ENCODE data around the gene HOXA7. TPM values are rescaled to one million over a fixed set of nuclear protein-coding genes. Genes with fewer than 3 reads are reported as not detected.

Gene HOXA7
- total RNA-seq, 2 experiments from 2014 or later: not detected

- no peak for TF ChIP-seq CTCF (IDR thresholded peaks at IDR 0.05)
- peaks cover 35% of the 10 kb centered on the region for H3K4me1 Mint-ChIP-seq (ENCODE audit: low read depth)
- H3K9me3 Mint-ChIP-seq: no peaks in the 10 kb centered on the region
- DNase-seq (peak; percentile 55), ATAC-seq (peak; percentile 37)
- no peaks in the 10 kb centered on the region for H3K36me3 Mint-ChIP-seq (ENCODE audit: low read depth)
- ChIA-PET CTCF (interaction anchor here (1.2 to 3.7 kb wide), 5 partner anchors 8 to 23 kb away, joined by 5 to 28 read pairs (median 7); no protein-coding TSS in a partner anchor), POLR2A (interaction anchor here (1.7 kb wide), 1 partner anchor 15 kb away, joined by 5 read pairs; no protein-coding TSS in a partner anchor)
- H3K27me3 Mint-ChIP-seq: peaks cover 70% of the 10 kb centered on the region
- H3K4me3 Mint-ChIP-seq: peak overlapping the region; percentile 59
- intact Hi-C loops (cut with micrococcal nuclease): no loop called here
- H3K27ac Mint-ChIP-seq: peak overlapping the region; percentile 57
Measured at GRCh38 chr7:27184337-27185012, 28.0 kb upstream of the HOXA7 start.

- H3K27ac Mint-ChIP-seq: no peak overlapping the region
Measured at GRCh38 chr7:27183682-27184336, 27.3 kb upstream of the HOXA7 start.

GRCh38 chr7:27182861-27183681, 26.6 kb upstream of the HOXA7 start:
- ChIA-PET CTCF (interaction anchor here (1.2 to 2.3 kb wide), 8 partner anchors 9 to 24 kb away, joined by 3 to 9 read pairs (median 6); no protein-coding TSS in a partner anchor), POLR2A (no interaction called here)
- ATAC-seq: no peak
- peaks cover 69% of the 10 kb centered on the region for H3K27me3 Mint-ChIP-seq
- no peaks in the 10 kb centered on the region for H3K36me3 Mint-ChIP-seq (ENCODE audit: low read depth)
- no peak for TF ChIP-seq CTCF (IDR thresholded peaks at IDR 0.05)
- no peak for DNase-seq
- intact Hi-C loops (cut with micrococcal nuclease): no loop called here
- no peaks in the 10 kb centered on the region for H3K9me3 Mint-ChIP-seq
- H3K4me1 Mint-ChIP-seq (ENCODE audit: low read depth): peaks cover 26% of the 10 kb centered on the region
- peak overlapping the region; percentile 59 for H3K4me3 Mint-ChIP-seq
- H3K27ac Mint-ChIP-seq: no peak overlapping the region

More at GRCh38 chr7:27183682-27184336, 27.3 kb upstream of the HOXA7 start:
- Mint-ChIP-seq H3K27me3 (peaks cover 71% of the 10 kb centered on the region), H3K4me1 (ENCODE audit: low read depth) (peaks cover 34% of the 10 kb centered on the region), H3K36me3 (ENCODE audit: low read depth) (no peaks in the 10 kb centered on the region), H3K9me3 (no peaks in the 10 kb centered on the region), H3K4me3 (peak overlapping the region; percentile 59)
- DNase-seq (no peak), ATAC-seq (no peak)
- CTCF ChIA-PET: interaction anchor here (1.2 to 2.3 kb wide), 8 partner anchors 9 to 25 kb away, joined by 3 to 9 read pairs (median 6); no protein-coding TSS in a partner anchor
- intact Hi-C loops (cut with micrococcal nuclease): no loop called here
- TF ChIP-seq CTCF (IDR thresholded peaks at IDR 0.05): no peak
- POLR2A ChIA-PET: interaction anchor here (0.6 kb wide), 1 partner anchor 1644 kb away, joined by 4 read pairs; no protein-coding TSS in a partner anchor

- no peaks in the 10 kb centered on the region for H3K9me3 Mint-ChIP-seq
- no peak overlapping the region for H3K4me3 Mint-ChIP-seq
- H3K36me3 Mint-ChIP-seq (ENCODE audit: low read depth): no peaks in the 10 kb centered on the region
- H3K27ac Mint-ChIP-seq: no peak overlapping the region
- ATAC-seq (no peak), DNase-seq (no peak)
- intact Hi-C loops (cut with micrococcal nuclease): no loop called here
- peaks cover 69% of the 10 kb centered on the region for H3K27me3 Mint-ChIP-seq
- no peak for TF ChIP-seq CTCF (IDR thresholded peaks at IDR 0.05)
- H3K4me1 Mint-ChIP-seq (ENCODE audit: low read depth): peaks cover 20% of the 10 kb centered on the region
- POLR2A ChIA-PET: no interaction called here
- CTCF ChIA-PET: interaction anchor here (1.5 to 2.1 kb wide), 5 partner anchors 10 to 23 kb away, joined by 3 to 7 read pairs (median 6); no protein-coding TSS in a partner anchor
Measured at GRCh38 chr7:27182285-27182841, 25.9 kb upstream of the HOXA7 start.

All from activated CD8-positive, alpha-beta T cell treated with anti-CD3 and anti-CD28 coated beads for 36 hours (primary cell).